ENCODE results near the gene RSPH3. TPM values are rescaled to one million over a fixed set of nuclear protein-coding genes. Genes with fewer than 3 reads are reported as not detected.

The RSPH3 gene
- total and polyA plus RNA-seq, 4 donors: 1.7 to 4.6 (median 3.3) TPM

- DNase-seq (ENCODE audit: low spot score): no peak
- H3K27ac ChIP-seq (ENCODE audit: low read depth in 1 of 2, low read length in 2 of 2): no peak overlapping the region
- H3K4me1 ChIP-seq (ENCODE audit: control insufficient read depth in 4 of 4, insufficient read depth in 4 of 4, low read length in 3 of 4): peaks cover 0 to 4% (median 0%) of the 10 kb centered on the region in 4 donors
- 80% methylated on average over 10 of the region's 10 CpGs for WGBS
- TF ChIP-seq RAD21 (IDR thresholded peaks at IDR 0.05): peak; percentile 69 to 73
- TF ChIP-seq, protein P1, sequence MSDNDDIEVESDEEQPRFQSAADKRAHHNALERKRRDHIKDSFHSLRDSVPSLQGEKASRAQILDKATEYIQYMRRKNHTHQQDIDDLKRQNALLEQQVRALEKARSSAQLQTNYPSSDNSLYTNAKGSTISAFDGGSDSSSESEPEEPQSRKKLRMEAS (IDR thresholded peaks at IDR 0.05): no peak
- peak; percentile 42 for TF ChIP-seq CTCF (IDR thresholded peaks at IDR 0.05; ENCODE audit: low read depth, low read length, missing input control)
- TF ChIP-seq REST (IDR thresholded peaks at IDR 0.05): no peak
- H3K9ac ChIP-seq (ENCODE audit: low read depth in 1 of 2, low read length in 2 of 2): no peak overlapping the region
- H3K4me3 ChIP-seq (ENCODE audit: low read depth in 1 of 3, low read length in 3 of 3): no peak overlapping the region
- no peaks in the 10 kb centered on the region for H3K36me3 ChIP-seq (ENCODE audit: control insufficient read depth in 4 of 4, insufficient read depth in 3 of 4, low read depth in 1 of 4, low read length in 3 of 4)
- H3K27me3 ChIP-seq (ENCODE audit: control insufficient read depth in 4 of 4, insufficient read depth in 4 of 4, low read length in 3 of 4): no peaks in the 10 kb centered on the region
- no peaks in the 10 kb centered on the region for H3K9me3 ChIP-seq (ENCODE audit: control insufficient read depth in 4 of 4, low read length in 3 of 4)
Observed at GRCh38 chr6:159008656-159009288, 8.8 kb upstream of the RSPH3 start.

DNA sequence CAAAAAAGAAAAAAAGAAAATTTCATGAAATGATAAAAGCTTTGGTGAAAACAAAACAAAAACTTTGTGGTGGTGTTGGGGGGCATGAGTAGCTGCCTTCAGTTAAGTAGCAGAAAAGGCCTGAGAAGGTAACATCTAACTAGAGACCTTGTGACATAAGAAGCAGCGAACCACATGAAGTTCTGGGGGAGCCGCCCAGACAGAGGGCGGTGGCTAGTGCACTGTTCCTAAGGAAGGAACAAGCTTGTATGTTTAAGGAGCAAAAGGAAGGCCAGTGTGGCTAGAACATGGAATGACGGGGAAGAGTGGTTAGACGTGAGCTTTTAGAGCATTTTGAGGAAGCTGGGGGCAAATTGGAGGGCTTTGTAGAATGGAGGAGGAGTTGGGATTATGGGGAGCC lies 7.5 kb upstream of the RSPH3 start:
- Histone ChIP-seq H3K4me3 (ENCODE audit: low read depth in 1 of 3, low read length in 3 of 3) (no peak overlapping the region), H3K27ac (ENCODE audit: low read depth in 1 of 2, low read length in 2 of 2) (no peak overlapping the region), H3K36me3 (ENCODE audit: control insufficient read depth in 4 of 4, insufficient read depth in 3 of 4, low read depth in 1 of 4, low read length in 3 of 4) (no peaks in the 10 kb centered on the region), H3K9me3 (ENCODE audit: control insufficient read depth in 4 of 4, low read length in 3 of 4) (no peaks in the 10 kb centered on the region), H3K9ac (ENCODE audit: low read depth in 1 of 2, low read length in 2 of 2) (no peak overlapping the region), H3K4me1 (ENCODE audit: control insufficient read depth in 4 of 4, insufficient read depth in 4 of 4, low read length in 3 of 4) (peaks cover 0 to 4% (median 0%) of the 10 kb centered on the region in 4 donors), H3K27me3 (ENCODE audit: control insufficient read depth in 4 of 4, insufficient read depth in 4 of 4, low read length in 3 of 4) (no peaks in the 10 kb centered on the region)
- no peak for DNase-seq (ENCODE audit: low spot score)
- TF ChIP-seq YY1 (IDR thresholded peaks at IDR 0.05) (no peak), ATF3 (IDR thresholded peaks at IDR 0.05) (no peak), EGR1 (IDR thresholded peaks at IDR 0.05; ENCODE audit: low read depth in 2 of 2) (no peak), GABPA (IDR thresholded peaks at IDR 0.05 in 1 of 2, conservative IDR thresholded peaks at IDR 0.05 in 1 of 2) (no peak), SP1 (IDR thresholded peaks at IDR 0.05) (no peak), JUND (IDR thresholded peaks at IDR 0.05) (no peak), HNF4G (IDR thresholded peaks at IDR 0.05) (no peak), NR2F2 (IDR thresholded peaks at IDR 0.05) (no peak)
- TF ChIP-seq, protein P1 (IDR thresholded peaks at IDR 0.05): no peak
- 89% methylated on average over 5 of the region's 5 CpGs for WGBS

All from liver (tissue), 9 donors.